Measurements from ENCODE around the gene EEF1G.
"Not testable (repeated sequence)": the region's sequence is repeated elsewhere in the genome, so short reads cannot be mapped to it uniquely, and the experiment has no call there.

Gene EEF1G

GRCh38 chr11:62553839-62554361 is 19.8 kb downstream of the EEF1G start:
- DNase-seq: no peak

GRCh38 chr11:62553080-62553838 is 20.4 kb downstream of the EEF1G start:
- DNase-seq: peak; percentile 12

- no peak for DNase-seq
These were observed 21.1 kb downstream of the EEF1G start for GRCh38 chr11:62552485-62553079.

GRCh38 chr11:62550478-62550877 is 23.2 kb downstream of the EEF1G start:
- not testable (repeated sequence) for DNase-seq

- DNase-seq: no peak
These were observed 25.0 kb downstream of the EEF1G start for GRCh38 chr11:62548545-62549335.

GRCh38 chr11:62547691-62548281 is 25.9 kb downstream of the EEF1G start:
- DNase-seq: no peak

- no peak for DNase-seq
These were observed 26.6 kb downstream of the EEF1G start for GRCh38 chr11:62546929-62547625.

GRCh38 chr11:62546244-62546928 is 27.3 kb downstream of the EEF1G start, which contains the start of gene AHNAK:
Gene AHNAK, minus strand, starts transcription at chr11:62546806. Its CDS starts 10,708 bp downstream, at chr11:62536098.
- DNase-seq: peak; percentile 13

GRCh38 chr11:62545437-62546243 is 28.1 kb downstream of the EEF1G start:
- no peak for DNase-seq

GRCh38 chr11:62544581-62545436 is 28.9 kb downstream of the EEF1G start:
- DNase-seq: no peak

- no peak for DNase-seq
These were observed 29.8 kb downstream of the EEF1G start for GRCh38 chr11:62543680-62544444.

- peak; percentile 62 for DNase-seq
These were observed 30.7 kb downstream of the EEF1G start for GRCh38 chr11:62542750-62543567.

GRCh38 chr11:62542111-62542745 is 31.5 kb downstream of the EEF1G start:
- DNase-seq: peak; percentile 84

GRCh38 chr11:62540804-62541701 is 32.6 kb downstream of the EEF1G start:
- DNase-seq: peak; percentile 14

GRCh38 chr11:62539238-62539925 is 34.3 kb downstream of the EEF1G start:
- peak; percentile 71 for DNase-seq
